HepG2 (cell line): Measurements from ENCODE around the gene LYRM4. TPM values are rescaled to one million over a fixed set of nuclear protein-coding genes. Genes with fewer than 3 reads are reported as not detected.

Experiments
- ADNP ChIP-seq: sonication (generic); formaldehyde crosslinking; IDR thresholded peaks from 2 replicates; pipeline ENCODE4 v1.4.0; 2020; ENCODE audit warnings: missing genetic modification reagents
- GPN1 ChIP-seq: sonication (generic); formaldehyde crosslinking; IDR thresholded peaks from 2 replicates; pipeline ENCODE4 v1.5.1; 2020; ENCODE audit warnings: missing genetic modification reagents, borderline replicate concordance
- HDAC1 ChIP-seq: sonication (generic); formaldehyde crosslinking; IDR thresholded peaks from 2 replicates; pipeline ENCODE4 v1.5.1; 2020; ENCODE audit warnings: mild to moderate bottlenecking, missing genetic modification reagents
- MEIS2 ChIP-seq: sonication (generic); formaldehyde crosslinking; IDR thresholded peaks from 2 replicates; pipeline ENCODE4 v1.9.0; 2021; ENCODE audit warnings: mild to moderate bottlenecking, missing genetic modification reagents
- RBAK ChIP-seq: sonication (generic); formaldehyde crosslinking; IDR thresholded peaks from 2 replicates; pipeline ENCODE4 v1.5.1; 2020; ENCODE audit warnings: mild to moderate bottlenecking, missing genetic modification reagents
- RBM22 ChIP-seq: fragments of 200-400 bp; formaldehyde crosslinking; optimal IDR thresholded peaks from 2 replicates; pipeline ENCODE3; 2017; ENCODE audit warnings: mild to moderate bottlenecking, low read length, moderate library complexity
- XRCC5 ChIP-seq: fragments of 200-400 bp; formaldehyde crosslinking; optimal IDR thresholded peaks from 2 replicates; pipeline ENCODE3; 2017; ENCODE audit warnings: mild to moderate bottlenecking, low read length
- ZFP1 ChIP-seq: IDR thresholded peaks from 2 replicates; pipeline ENCODE4 v1.6.1; 2016
- ZNF282 ChIP-seq: fragments of 450-650 bp; IDR thresholded peaks from 2 replicates; pipeline ENCODE4 v1.6.1; 2018; ENCODE audit not compliant: partially characterized antibody
- ZNF333 ChIP-seq: sonication (generic); formaldehyde crosslinking; IDR thresholded peaks from 2 replicates; pipeline ENCODE4 v1.4.0; 2020; ENCODE audit warnings: mild to moderate bottlenecking, missing genetic modification reagents, borderline replicate concordance
- ZNF710 ChIP-seq: sonication (generic); formaldehyde crosslinking; IDR thresholded peaks from 2 replicates; pipeline ENCODE4 v1.5.0; 2020; ENCODE audit warnings: mild to moderate bottlenecking, missing genetic modification reagents, borderline replicate concordance
- ZNF761 ChIP-seq: sonication (generic); formaldehyde crosslinking; conservative IDR thresholded peaks from 2 replicates; pipeline ENCODE4 v1.4.0; 2020; ENCODE audit warnings: mild to moderate bottlenecking, missing genetic modification reagents
- polyA plus RNA-seq, 8 experiments: library from polyadenylated mRNA; depleted of rRNA in 3 of 8; stranded (reverse) in 7 of 8; unstranded in 1 of 8; fragments of >200 nt; fragmentation: Illumina TruSeq in 4 of 8; extraction: Trizol in 4 of 8; gene quantifications; 2 replicates each; pipeline versions ENCODE4 v1.2.1 to v1.2.3, GENCODE V29; 2011 to 2016; ENCODE audit warnings: low read depth in 4 of 8, missing spikeins in 1 of 8, mixed read lengths in 1 of 8; ENCODE audit not compliant: insufficient read depth in 1 of 8
- total RNA-seq, 5 experiments: library from RNA; depleted of rRNA; stranded (reverse); fragments of >200 nt; fragmentation: Illumina TruSeq; extraction: Trizol; gene quantifications; 2 replicates each; pipeline ENCODE4 v1.2.3, GENCODE V29; 2016; ENCODE audit warnings: low read depth in 1 of 5
- TF ChIP-seq, protein P1 (sequence below): sonication (generic); formaldehyde crosslinking; IDR thresholded peaks from 2 replicates; pipeline ENCODE4 v1.4.0; 2020; ENCODE audit warnings: mild to moderate bottlenecking, missing genetic modification reagents
- TF ChIP-seq, protein P2 (sequence below), 2 experiments: sonication (generic) in 1 of 2; formaldehyde crosslinking in 1 of 2; IDR thresholded peaks; 2 replicates each; pipeline versions ENCODE4 v1.4.0 to v1.6.1; 2018 to 2020; ENCODE audit warnings: missing genetic modification reagents in 2 of 2, borderline replicate concordance in 1 of 2, low read depth in 1 of 2, mild to moderate bottlenecking in 1 of 2, missing biosample characterization in 1 of 2
- TF ChIP-seq, protein P3 (sequence below): sonication (generic); formaldehyde crosslinking; IDR thresholded peaks from 2 replicates; pipeline ENCODE4 v1.5.1; 2020; ENCODE audit warnings: missing genetic modification reagents, mild to moderate bottlenecking, borderline replicate concordance

The LYRM4 gene
- total and polyA plus RNA-seq, 2 of the 13 experiments (the other 11 are each of a cell fraction or from before 2014, with no cell fraction given), result 64.6 to 67.5 TPM

- TF ChIP-seq, protein P1, sequence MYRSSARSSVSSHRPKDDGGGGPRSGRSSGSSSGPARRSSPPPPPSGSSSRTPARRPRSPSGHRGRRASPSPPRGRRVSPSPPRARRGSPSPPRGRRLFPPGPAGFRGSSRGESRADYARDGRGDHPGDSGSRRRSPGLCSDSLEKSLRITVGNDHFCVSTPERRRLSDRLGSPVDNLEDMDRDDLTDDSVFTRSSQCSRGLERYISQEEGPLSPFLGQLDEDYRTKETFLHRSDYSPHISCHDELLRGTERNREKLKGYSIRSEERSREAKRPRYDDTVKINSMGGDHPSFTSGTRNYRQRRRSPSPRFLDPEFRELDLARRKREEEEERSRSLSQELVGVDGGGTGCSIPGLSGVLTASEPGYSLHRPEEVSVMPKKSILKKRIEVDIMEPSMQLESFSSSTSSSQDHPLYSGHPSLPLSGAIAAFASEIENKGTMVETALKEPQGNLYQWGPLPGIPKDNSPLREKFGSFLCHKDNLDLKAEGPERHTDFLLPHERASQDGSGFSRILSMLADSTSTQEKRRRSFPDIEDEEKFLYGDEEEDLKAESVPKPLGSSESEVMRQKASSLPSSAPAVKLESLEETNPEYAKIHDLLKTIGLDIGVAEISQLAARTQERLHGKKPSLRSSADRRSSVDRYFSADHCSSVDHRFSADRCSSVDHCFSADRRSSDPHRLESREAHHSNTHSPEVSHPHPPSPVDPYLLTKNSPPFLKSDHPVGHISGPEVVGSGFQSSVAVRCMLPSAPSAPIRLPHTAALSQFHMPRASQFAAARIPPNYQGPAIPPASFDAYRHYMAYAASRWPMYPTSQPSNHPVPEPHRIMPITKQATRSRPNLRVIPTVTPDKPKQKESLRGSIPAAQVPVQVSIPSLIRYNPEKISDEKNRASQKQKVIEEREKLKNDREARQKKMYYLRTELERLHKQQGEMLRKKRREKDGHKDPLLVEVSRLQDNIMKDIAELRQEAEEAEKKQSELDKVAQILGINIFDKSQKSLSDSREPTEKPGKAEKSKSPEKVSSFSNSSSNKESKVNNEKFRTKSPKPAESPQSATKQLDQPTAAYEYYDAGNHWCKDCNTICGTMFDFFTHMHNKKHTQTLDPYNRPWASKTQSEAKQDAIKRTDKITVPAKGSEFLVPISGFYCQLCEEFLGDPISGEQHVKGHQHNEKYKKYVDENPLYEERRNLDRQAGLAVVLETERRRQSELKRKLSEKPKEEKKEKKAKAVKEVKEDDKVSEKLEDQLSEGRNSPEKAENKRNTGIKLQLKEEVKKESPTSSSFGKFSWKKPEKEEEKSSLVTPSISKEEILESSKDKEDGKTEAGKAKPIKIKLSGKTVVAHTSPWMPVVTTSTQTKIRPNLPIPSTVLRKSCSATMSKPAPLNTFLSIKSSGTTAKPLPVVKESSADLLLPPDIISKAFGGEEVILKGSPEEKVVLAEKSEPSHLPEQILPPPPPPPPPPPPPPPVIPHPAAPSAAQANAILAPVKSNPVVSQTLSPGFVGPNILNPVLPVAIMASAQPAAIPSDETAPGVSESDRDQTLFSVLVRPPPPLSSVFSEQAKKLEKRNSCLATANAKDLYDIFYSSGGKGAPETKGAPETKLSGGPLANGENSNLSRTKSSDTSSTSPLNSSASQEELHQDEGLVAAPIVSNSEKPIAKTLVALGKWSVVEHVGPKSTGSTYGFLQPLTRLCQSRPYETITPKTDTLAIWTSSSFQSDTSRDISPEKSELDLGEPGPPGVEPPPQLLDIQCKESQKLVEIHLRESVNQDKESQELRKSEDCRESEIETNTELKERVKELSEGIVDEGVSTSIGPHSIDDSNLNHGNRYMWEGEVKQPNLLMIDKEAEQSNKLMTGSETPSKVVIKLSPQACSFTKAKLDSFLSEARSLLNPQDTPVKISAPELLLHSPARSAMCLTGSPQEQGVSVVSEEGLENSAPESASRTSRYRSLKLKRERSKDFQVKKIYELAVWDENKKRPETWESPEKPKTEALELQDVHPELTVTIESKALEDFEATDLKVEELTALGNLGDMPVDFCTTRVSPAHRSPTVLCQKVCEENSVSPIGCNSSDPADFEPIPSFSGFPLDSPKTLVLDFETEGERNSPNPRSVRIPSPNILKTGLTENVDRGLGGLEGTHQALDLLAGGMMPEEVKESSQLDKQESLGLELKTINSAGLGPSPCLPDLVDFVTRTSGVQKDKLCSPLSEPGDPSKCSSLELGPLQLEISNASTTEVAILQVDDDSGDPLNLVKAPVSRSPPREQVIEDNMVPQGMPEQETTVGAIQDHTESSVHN (CRISPR knock-in tag), result no peak
- TF ChIP-seq GPN1 (CRISPR knock-in tag), result no peak
- TF ChIP-seq ZNF710 (CRISPR knock-in tag), result peak; percentile 94
- TF ChIP-seq, protein P2, sequence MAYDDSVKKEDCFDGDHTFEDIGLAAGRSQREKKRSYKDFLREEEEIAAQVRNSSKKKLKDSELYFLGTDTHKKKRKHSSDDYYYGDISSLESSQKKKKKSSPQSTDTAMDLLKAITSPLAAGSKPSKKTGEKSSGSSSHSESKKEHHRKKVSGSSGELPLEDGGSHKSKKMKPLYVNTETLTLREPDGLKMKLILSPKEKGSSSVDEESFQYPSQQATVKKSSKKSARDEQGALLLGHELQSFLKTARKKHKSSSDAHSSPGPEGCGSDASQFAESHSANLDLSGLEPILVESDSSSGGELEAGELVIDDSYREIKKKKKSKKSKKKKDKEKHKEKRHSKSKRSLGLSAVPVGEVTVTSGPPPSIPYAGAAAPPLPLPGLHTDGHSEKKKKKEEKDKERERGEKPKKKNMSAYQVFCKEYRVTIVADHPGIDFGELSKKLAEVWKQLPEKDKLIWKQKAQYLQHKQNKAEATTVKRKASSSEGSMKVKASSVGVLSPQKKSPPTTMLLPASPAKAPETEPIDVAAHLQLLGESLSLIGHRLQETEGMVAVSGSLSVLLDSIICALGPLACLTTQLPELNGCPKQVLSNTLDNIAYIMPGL (CRISPR knock-in tag; IDR thresholded peaks at IDR 0.05; ENCODE audit: borderline replicate concordance in 1 of 2, low read depth in 1 of 2), result 0 out of 4 replicates have a peak, but pooled peaks of 1 of the 2 experiments have one; percentile 15
- TF ChIP-seq ZNF282, result no peak
- peak; percentile 83 for TF ChIP-seq MEIS2
- no peak for TF ChIP-seq XRCC5
- peak; percentile 89 for TF ChIP-seq HDAC1 (CRISPR knock-in tag)
- TF ChIP-seq ZFP1, result peak; percentile 77
- TF ChIP-seq ADNP, result peak; percentile 22; the same call in 1 of the 2 replicates
- TF ChIP-seq ZNF761, result no peak
- TF ChIP-seq, protein P3, sequence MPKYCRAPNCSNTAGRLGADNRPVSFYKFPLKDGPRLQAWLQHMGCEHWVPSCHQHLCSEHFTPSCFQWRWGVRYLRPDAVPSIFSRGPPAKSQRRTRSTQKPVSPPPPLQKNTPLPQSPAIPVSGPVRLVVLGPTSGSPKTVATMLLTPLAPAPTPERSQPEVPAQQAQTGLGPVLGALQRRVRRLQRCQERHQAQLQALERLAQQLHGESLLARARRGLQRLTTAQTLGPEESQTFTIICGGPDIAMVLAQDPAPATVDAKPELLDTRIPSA (CRISPR knock-in tag), result peak; percentile 65; the same call in 1 of the 2 replicates
- no peak for TF ChIP-seq RBAK
- TF ChIP-seq ZNF333 (CRISPR knock-in tag), result no peak
- no peak for TF ChIP-seq RBM22
These were observed 201.5 kb downstream of the LYRM4 start (continued) for GRCh38 chr6:5059036-5059896.
